ENCODE data around the gene SPG7. TPM values are rescaled to one million over a fixed set of nuclear protein-coding genes. Genes with fewer than 3 reads are reported as not detected.

The SPG7 gene
- total RNA-seq, 2 donors from 2014 or later = 85.6 to 105 TPM

DNA sequence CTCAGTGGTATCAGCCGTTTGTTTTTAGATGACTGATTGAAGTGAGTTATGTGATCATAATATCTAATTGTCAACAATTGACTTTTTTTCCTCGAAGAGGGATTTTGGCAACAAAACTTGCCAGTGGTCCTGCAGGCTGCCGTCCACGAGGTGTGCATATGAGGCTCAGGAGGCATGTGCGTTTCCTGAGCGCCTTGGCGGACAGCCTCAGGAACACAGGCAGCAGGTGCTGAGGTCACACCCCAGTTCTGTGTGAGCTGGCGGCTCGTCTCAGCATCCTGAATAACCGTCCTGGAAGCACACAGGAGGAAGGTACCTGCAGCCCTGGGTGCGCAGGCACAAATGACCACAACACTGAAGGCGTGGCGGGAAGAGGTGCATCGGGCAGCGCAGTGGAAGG is 11.7 kb downstream of the SPG7 start:
- Histone ChIP-seq H3K36me3 (peaks cover 3% of the 10 kb centered on the region), H3K9ac (ENCODE audit: low read depth in 2 of 2, low read length in 2 of 2) (no peak overlapping the region), H3K9me3 (no peaks in the 10 kb centered on the region), H3K27ac (no peak overlapping the region), H3K4me3 (no peak overlapping the region), H3K4me1 (no peaks in the 10 kb centered on the region), H3K27me3 (no peaks in the 10 kb centered on the region)
- intact Hi-C loops (cut with DNase I) = no loop called here
- TF ChIP-seq, protein P1, sequence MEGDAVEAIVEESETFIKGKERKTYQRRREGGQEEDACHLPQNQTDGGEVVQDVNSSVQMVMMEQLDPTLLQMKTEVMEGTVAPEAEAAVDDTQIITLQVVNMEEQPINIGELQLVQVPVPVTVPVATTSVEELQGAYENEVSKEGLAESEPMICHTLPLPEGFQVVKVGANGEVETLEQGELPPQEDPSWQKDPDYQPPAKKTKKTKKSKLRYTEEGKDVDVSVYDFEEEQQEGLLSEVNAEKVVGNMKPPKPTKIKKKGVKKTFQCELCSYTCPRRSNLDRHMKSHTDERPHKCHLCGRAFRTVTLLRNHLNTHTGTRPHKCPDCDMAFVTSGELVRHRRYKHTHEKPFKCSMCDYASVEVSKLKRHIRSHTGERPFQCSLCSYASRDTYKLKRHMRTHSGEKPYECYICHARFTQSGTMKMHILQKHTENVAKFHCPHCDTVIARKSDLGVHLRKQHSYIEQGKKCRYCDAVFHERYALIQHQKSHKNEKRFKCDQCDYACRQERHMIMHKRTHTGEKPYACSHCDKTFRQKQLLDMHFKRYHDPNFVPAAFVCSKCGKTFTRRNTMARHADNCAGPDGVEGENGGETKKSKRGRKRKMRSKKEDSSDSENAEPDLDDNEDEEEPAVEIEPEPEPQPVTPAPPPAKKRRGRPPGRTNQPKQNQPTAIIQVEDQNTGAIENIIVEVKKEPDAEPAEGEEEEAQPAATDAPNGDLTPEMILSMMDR (IDR thresholded peaks at IDR 0.05) = no peak
- DNase-seq = no peak

DNA sequence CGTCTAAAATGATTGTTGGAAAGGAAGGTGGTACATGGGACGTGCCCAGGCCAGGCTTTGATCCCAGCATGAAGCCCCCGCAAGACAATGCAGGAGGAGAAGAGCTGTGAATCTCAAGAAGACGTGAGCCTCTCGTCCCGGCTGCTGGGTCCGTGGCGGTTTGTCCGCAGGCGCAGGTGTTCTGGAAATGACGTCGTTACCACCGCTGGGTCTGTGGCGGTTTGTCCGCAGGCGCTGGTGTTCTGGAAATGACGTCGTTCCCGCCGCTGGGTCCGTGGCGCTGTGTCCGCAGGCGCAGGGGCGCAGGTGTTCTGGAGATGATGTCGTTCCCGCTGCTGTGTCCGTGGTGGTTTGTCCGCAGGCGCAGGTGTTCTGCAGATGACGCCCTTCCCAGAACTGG is 14.1 kb downstream of the SPG7 start:
- no peak overlapping the region for H3K9ac ChIP-seq (ENCODE audit: low read depth in 2 of 2, low read length in 2 of 2)
- no peaks in the 10 kb centered on the region for H3K27me3 ChIP-seq
- H3K4me3 ChIP-seq = no peak overlapping the region
- H3K27ac ChIP-seq = no peak overlapping the region
- TF ChIP-seq, protein P1 (IDR thresholded peaks at IDR 0.05) = no peak
- peaks cover 6% of the 10 kb centered on the region for H3K36me3 ChIP-seq
- no peak for DNase-seq
- H3K4me1 ChIP-seq = no peaks in the 10 kb centered on the region
- intact Hi-C loops (cut with DNase I) = no loop called here
- no peaks in the 10 kb centered on the region for H3K9me3 ChIP-seq

DNA sequence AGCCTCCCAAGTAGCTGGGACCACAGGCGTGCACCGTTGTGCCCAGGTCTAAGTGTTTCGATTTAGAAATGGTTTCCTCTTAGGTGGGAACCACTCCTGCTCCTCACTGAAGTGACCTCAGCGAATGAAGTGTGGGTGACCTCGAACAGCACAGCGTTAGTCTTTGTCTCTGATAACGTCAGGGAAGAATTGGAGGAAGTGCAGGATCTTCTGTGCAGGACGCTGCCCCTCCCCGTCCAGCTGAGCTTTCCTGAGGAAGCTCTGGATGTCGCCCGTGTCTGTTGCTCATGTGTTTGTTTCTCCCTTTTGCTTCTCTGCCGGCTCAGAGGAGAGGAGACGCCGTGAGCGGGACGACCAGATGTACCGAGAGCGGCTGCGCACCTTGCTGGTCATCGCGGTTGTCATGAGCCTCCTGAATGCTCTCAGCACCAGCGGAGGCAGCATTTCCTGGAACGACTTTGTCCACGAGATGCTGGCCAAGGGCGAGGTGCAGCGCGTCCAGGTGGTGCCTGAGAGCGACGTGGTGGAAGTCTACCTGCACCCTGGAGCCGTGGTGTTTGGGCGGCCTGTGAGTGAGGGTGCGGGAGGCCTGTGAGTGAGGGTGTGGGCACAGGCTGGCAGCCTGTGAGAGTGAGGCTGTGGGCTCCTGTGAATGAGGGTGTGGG is 15.6 kb downstream of the SPG7 start:
- Histone ChIP-seq H3K9me3 (no peaks in the 10 kb centered on the region), H3K9ac (ENCODE audit: low read depth in 2 of 2, low read length in 2 of 2) (no peak overlapping the region), H3K4me3 (no peak overlapping the region)

DNA sequence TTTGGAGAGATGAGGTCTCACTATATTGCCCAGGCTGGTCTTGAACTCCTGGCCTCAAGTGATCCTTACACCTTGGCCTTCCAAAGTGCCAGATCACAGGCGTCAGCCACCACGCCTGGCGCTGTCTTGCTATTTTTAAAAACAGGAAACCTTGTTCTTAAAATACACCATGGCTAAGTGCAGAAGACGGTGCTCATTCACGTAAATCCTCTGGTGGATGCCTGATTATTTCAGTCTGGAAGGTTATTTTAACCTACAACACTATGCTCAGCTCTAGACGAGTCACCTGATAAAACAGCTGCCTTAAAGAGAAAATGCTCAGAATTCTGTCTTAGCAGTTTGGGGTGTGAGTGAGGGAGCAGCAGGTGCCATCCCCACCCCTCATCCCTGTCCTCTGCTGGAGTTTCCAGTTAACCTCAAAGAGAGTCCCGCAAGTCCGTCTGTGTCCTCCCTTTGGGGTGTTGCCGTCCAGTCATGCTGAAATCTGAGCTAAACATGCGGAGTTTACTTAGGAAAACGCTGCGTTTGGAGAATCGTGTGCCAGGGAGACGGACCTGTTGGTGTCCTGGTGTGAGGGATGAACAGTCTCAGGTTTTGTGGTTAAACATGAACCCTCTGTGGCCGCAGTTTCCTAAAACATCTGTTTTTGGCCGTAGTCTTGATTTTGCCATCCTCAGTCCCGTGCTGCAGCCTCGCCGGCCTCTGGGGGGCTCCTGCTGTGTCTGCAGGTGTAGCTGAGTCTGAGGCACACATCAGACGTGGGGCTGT is 17.1 kb downstream of the SPG7 start:
- H3K9me3 ChIP-seq = no peaks in the 10 kb centered on the region
- no peak overlapping the region for H3K9ac ChIP-seq (ENCODE audit: low read depth in 2 of 2, low read length in 2 of 2)
- H3K27me3 ChIP-seq = no peaks in the 10 kb centered on the region
- no peak for DNase-seq
- H3K4me3 ChIP-seq = no peak overlapping the region
- H3K36me3 ChIP-seq = peaks cover 6% of the 10 kb centered on the region
- H3K4me1 ChIP-seq = no peaks in the 10 kb centered on the region
- H3K27ac ChIP-seq = no peak overlapping the region
- TF ChIP-seq, protein P1 (IDR thresholded peaks at IDR 0.05) = no peak
- intact Hi-C loops (cut with DNase I) = no loop called here

More for the DNA sequence above, 15.6 kb downstream of the SPG7 start:
- DNase-seq = no peak
- intact Hi-C loops (cut with DNase I) = no loop called here
- no peaks in the 10 kb centered on the region for H3K4me1 ChIP-seq
- TF ChIP-seq, protein P1 (IDR thresholded peaks at IDR 0.05) = no peak
- H3K27me3 ChIP-seq = no peaks in the 10 kb centered on the region
- H3K27ac ChIP-seq = no peak overlapping the region
- peaks cover 6% of the 10 kb centered on the region for H3K36me3 ChIP-seq

DNA sequence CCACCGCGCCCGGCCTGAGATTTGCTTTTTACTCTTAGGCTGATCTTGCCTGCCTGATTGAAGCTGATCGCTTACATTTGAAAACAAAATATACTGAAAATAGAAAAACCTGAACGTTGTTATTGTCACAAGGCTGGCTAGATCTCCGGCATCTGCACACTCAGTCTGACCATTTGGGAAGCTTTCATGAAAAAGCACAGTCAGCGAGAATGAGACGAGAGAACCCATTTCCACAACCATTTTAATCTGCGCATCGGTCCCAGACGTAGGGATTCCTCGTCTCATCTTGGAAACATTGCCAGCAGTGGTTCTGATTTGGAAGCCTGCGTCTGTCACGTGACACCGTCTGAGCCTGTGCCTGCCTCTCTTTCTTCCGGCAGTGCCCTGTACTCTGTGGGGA is 20.9 kb downstream of the SPG7 start:
- intact Hi-C loops (cut with DNase I) = no loop called here
- no peak overlapping the region for H3K27ac ChIP-seq
- peaks cover 4% of the 10 kb centered on the region for H3K36me3 ChIP-seq
- no peak overlapping the region for H3K9ac ChIP-seq (ENCODE audit: low read depth in 2 of 2, low read length in 2 of 2)
- H3K27me3 ChIP-seq = no peaks in the 10 kb centered on the region
- TF ChIP-seq, protein P1 (IDR thresholded peaks at IDR 0.05) = no peak
- no peak overlapping the region for H3K4me3 ChIP-seq
- no peak for DNase-seq
- H3K4me1 ChIP-seq = no peaks in the 10 kb centered on the region
- H3K9me3 ChIP-seq = no peaks in the 10 kb centered on the region

Data from colonic mucosa (tissue), 4 donors.